ENCODE measurements around the gene PLCH2.
"Not testable (repeated sequence)": the region's sequence is repeated elsewhere in the genome, so short reads cannot be mapped to it uniquely, and the experiment has no call there.

The PLCH2 gene

DNA sequence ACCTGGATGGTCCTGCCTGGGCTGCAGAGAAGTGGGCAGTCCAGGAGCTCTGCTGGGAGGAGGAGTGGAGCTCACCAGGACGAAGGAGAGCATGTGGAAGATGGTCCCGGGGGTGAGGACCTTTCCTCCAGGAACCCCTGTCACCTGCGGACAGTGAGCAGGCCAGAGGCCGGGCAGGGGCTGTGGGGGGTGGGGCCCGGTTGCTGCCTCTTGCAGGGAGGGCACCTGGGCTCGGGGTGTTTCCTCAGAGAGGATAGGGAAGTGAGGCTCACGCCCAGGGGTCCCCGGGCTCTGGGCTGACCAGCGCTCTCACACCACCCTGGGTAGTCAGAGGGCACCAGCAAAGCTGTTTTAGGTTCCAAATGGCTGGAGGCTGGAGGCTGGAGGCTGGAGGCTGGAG, 41.0 kb upstream of the PLCH2 start:
- Mint-ChIP-seq H3K9me3 (peaks cover 1% of the 10 kb centered on the region), H3K4me1 (ENCODE audit: low read depth) (no peaks in the 10 kb centered on the region), H3K27me3 (peaks cover 8% of the 10 kb centered on the region), H3K36me3 (ENCODE audit: low read depth) (no peaks in the 10 kb centered on the region), H3K27ac (no peak overlapping the region), H3K4me3 (no peak overlapping the region)
- intact Hi-C loops (cut with micrococcal nuclease) = no loop called here

- H3K4me3 Mint-ChIP-seq = no peak overlapping the region
- no peaks in the 10 kb centered on the region for H3K9me3 Mint-ChIP-seq
- H3K27ac Mint-ChIP-seq = no peak overlapping the region
- intact Hi-C loops (cut with micrococcal nuclease) = no loop called here
- H3K36me3 Mint-ChIP-seq (ENCODE audit: low read depth) = no peaks in the 10 kb centered on the region
- no peaks in the 10 kb centered on the region for H3K4me1 Mint-ChIP-seq (ENCODE audit: low read depth)
- peaks cover 8% of the 10 kb centered on the region for H3K27me3 Mint-ChIP-seq
Measured at GRCh38 chr1:2435746-2436355, 40.2 kb upstream of the PLCH2 start.

DNA sequence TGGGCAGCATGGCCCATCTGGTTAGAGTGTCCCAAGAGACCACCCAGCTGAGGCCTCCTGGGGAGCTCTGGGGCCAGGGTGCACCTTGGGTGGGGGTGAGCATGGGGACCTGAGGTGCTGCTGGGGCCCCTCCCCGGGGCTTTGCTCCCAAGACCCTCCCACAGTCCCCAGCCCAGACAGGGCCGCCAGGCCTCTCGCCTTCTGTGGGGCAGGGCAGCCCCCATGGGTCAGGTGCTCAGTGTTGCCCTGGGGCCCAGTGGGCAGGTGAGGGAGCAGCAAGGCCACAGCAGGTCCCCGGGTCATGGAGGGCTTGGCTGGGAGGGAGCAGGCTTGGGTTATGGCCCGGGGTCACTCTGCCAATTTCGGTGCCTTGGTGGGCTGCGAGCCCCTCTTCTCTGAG, 39.2 kb upstream of the PLCH2 start:
- Mint-ChIP-seq H3K27me3 (peaks cover 8% of the 10 kb centered on the region), H3K4me1 (ENCODE audit: low read depth) (no peaks in the 10 kb centered on the region), H3K4me3 (no peak overlapping the region), H3K9me3 (no peaks in the 10 kb centered on the region), H3K27ac (no peak overlapping the region), H3K36me3 (ENCODE audit: low read depth) (no peaks in the 10 kb centered on the region)
- intact Hi-C loops (cut with micrococcal nuclease) = no loop called here

- no peaks in the 10 kb centered on the region for H3K9me3 Mint-ChIP-seq
- intact Hi-C loops (cut with micrococcal nuclease) = no loop called here
Measured at GRCh38 chr1:2437617-2438016, 38.5 kb upstream of the PLCH2 start.

DNA sequence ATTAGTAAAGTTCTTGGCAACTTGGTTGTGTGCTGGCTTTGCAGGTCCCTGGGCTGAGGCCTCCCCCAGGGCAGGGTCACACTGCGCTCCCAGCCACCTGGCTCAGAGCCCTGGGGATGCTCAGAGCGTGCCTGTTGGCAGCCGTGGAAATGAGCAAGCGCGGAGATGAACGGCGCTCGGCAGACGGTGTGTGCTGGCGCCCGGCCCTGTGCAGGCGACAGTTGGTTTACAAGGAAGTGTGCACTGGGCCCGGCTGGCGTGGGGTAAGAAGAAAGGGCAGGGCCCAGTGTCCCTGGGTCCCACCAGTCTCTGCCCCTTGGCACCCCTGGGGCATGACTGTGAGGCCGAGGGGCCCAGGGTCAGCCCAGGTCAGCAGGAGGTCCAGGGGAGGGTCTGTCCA, 38.1 kb upstream of the PLCH2 start:
- Mint-ChIP-seq H3K36me3 (ENCODE audit: low read depth) (no peaks in the 10 kb centered on the region), H3K27ac (no peak overlapping the region), H3K4me3 (no peak overlapping the region), H3K4me1 (ENCODE audit: low read depth) (no peaks in the 10 kb centered on the region), H3K27me3 (peaks cover 19% of the 10 kb centered on the region), H3K9me3 (no peaks in the 10 kb centered on the region)
- intact Hi-C loops (cut with micrococcal nuclease) = no loop called here

More at GRCh38 chr1:2437617-2438016, 38.5 kb upstream of the PLCH2 start:
- Mint-ChIP-seq H3K4me3 (no peak overlapping the region), H3K27ac (no peak overlapping the region), H3K27me3 (peaks cover 14% of the 10 kb centered on the region), H3K36me3 (ENCODE audit: low read depth) (no peaks in the 10 kb centered on the region), H3K4me1 (ENCODE audit: low read depth) (no peaks in the 10 kb centered on the region)

GRCh38 chr1:2438641-2439040, 37.4 kb upstream of the PLCH2 start:
- Mint-ChIP-seq H3K4me1 (ENCODE audit: low read depth) (no peaks in the 10 kb centered on the region), H3K36me3 (ENCODE audit: low read depth) (no peaks in the 10 kb centered on the region), H3K4me3 (no peak overlapping the region), H3K27ac (no peak overlapping the region), H3K9me3 (no peaks in the 10 kb centered on the region), H3K27me3 (peaks cover 21% of the 10 kb centered on the region)
- intact Hi-C loops (cut with micrococcal nuclease) = no loop called here

- Mint-ChIP-seq H3K36me3 (ENCODE audit: low read depth) (no peaks in the 10 kb centered on the region), H3K27me3 (peaks cover 26% of the 10 kb centered on the region), H3K27ac (no peak overlapping the region), H3K9me3 (no peaks in the 10 kb centered on the region), H3K4me3 (no peak overlapping the region), H3K4me1 (ENCODE audit: low read depth) (no peaks in the 10 kb centered on the region)
- intact Hi-C loops (cut with micrococcal nuclease) = no loop called here
Measured at GRCh38 chr1:2439369-2439768, 36.7 kb upstream of the PLCH2 start.

GRCh38 chr1:2440346-2440745, 35.7 kb upstream of the PLCH2 start:
- intact Hi-C loops (cut with micrococcal nuclease); H3K27ac Mint-ChIP-seq; H3K36me3 Mint-ChIP-seq (ENCODE audit: low read depth); H3K4me3 Mint-ChIP-seq; H3K9me3 Mint-ChIP-seq; H3K4me1 Mint-ChIP-seq (ENCODE audit: low read depth): not testable (repeated sequence)
- H3K27me3 Mint-ChIP-seq = peaks cover 30% of the 10 kb centered on the region

DNA sequence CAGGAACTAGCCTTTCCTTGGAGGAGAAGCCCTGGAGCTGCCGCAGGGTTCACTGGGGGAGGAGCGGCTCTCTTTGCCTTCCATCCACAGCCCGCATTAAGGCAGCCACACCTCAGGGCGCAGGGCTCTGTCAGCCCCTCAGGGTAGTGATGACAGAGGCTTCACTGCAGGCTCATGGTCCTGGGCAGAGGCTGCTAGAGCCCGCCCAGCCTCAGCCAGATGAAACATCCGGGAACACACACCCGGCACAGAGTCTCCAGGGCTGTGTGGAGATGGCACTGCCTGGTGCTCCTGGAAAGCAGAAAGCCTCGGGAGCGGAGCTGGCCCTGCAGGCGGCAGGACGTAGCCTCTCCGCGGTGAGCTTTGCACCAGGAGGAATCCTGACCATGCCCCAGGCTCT, 34.3 kb upstream of the PLCH2 start:
- Mint-ChIP-seq H3K27me3 (peaks cover 31% of the 10 kb centered on the region), H3K4me1 (ENCODE audit: low read depth) (no peaks in the 10 kb centered on the region), H3K27ac (no peak overlapping the region), H3K9me3 (no peaks in the 10 kb centered on the region), H3K36me3 (ENCODE audit: low read depth) (no peaks in the 10 kb centered on the region), H3K4me3 (no peak overlapping the region)
- intact Hi-C loops (cut with micrococcal nuclease) = no loop called here

GRCh38 chr1:2442661-2443060, 33.4 kb upstream of the PLCH2 start:
- H3K27ac Mint-ChIP-seq = no peak overlapping the region
- H3K9me3 Mint-ChIP-seq = no peaks in the 10 kb centered on the region
- H3K36me3 Mint-ChIP-seq (ENCODE audit: low read depth) = no peaks in the 10 kb centered on the region
- H3K4me3 Mint-ChIP-seq = no peak overlapping the region
- H3K27me3 Mint-ChIP-seq = peaks cover 39% of the 10 kb centered on the region
- intact Hi-C loops (cut with micrococcal nuclease) = no loop called here
- no peaks in the 10 kb centered on the region for H3K4me1 Mint-ChIP-seq (ENCODE audit: low read depth)

DNA sequence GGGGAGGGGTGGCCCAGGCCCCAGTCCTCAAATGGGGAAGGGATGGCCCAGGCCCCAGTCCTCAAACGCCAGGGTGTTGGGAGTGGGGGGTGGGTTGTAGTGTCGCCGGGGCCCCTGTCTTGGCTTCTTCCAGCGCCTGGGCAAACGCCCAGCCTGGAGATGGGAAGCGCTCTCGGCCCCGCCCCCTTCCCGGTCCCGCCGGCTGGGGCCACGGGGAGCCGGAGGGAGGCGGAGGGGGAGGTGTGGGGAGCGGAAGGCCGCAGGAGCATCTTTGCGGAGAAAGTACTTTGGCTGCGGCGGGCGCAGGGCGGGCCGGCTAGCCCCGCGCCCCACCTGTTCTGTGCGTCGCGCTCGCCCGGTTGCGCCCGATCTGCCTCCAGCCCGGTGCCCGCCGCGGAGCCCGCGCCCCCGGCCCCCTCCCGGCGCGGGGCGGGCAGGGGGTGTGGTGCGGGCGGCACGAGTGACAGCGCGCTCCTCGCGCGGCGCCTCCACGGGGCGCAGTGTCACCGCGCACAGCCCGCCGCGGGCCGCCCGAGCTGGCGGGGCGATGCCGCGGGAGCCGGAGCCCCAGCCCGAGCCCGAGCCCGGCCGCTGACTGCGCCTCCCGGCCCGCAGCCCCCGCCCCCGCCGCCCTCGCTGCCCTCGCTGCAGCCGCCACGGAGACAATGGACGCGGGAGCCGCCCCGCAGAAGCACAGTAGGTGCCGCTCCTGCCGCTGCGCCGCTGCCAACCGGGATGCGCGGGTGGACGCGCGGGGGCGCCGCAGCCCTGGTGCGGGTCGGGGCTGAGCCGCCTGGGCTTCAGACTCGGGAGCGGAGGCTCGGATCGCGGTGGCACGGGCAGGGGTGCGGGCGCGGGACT, 32.6 kb upstream of the PLCH2 start:
- no peaks in the 10 kb centered on the region for H3K9me3 Mint-ChIP-seq
- intact Hi-C loops (cut with micrococcal nuclease) = no loop called here
- no peak overlapping the region for H3K4me3 Mint-ChIP-seq
- no peaks in the 10 kb centered on the region for H3K4me1 Mint-ChIP-seq (ENCODE audit: low read depth)
- H3K36me3 Mint-ChIP-seq (ENCODE audit: low read depth) = no peaks in the 10 kb centered on the region
- H3K27ac Mint-ChIP-seq = no peak overlapping the region
- H3K27me3 Mint-ChIP-seq = peaks cover 44% of the 10 kb centered on the region

DNA sequence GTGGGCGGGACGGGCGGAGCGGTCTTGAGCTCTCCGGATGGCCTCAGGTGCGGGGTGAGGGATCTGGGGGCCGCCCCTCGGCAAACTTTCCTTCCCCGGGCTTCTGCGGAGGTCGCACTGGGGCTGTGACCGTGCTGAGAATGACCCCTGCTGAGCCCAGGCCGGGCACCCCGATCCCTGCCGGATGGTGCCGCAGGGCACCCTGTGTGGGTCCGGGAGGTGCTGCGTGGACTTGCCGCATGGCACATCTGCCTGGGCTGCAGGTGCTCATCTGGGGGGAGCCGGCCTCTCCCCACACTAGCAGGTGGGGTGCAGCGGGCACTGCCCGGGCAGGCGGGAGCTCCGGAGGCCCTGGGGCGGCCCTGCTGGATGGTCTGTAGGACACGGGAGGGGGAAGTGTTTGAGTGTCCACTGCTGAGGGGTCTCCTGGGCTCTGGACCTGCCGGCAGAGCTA, 31.9 kb upstream of the PLCH2 start:
- Mint-ChIP-seq H3K27me3 (peaks cover 44% of the 10 kb centered on the region), H3K36me3 (ENCODE audit: low read depth) (no peaks in the 10 kb centered on the region), H3K4me1 (ENCODE audit: low read depth) (no peaks in the 10 kb centered on the region)

GRCh38 chr1:2445162-2445822, 30.8 kb upstream of the PLCH2 start:
- intact Hi-C loops (cut with micrococcal nuclease) = no loop called here
- no peaks in the 10 kb centered on the region for H3K4me1 Mint-ChIP-seq (ENCODE audit: low read depth)
- H3K27ac Mint-ChIP-seq = no peak overlapping the region
- no peaks in the 10 kb centered on the region for H3K9me3 Mint-ChIP-seq
- H3K27me3 Mint-ChIP-seq = peaks cover 44% of the 10 kb centered on the region
- no peaks in the 10 kb centered on the region for H3K36me3 Mint-ChIP-seq (ENCODE audit: low read depth)
- H3K4me3 Mint-ChIP-seq = no peak overlapping the region

More for the DNA sequence above, 31.9 kb upstream of the PLCH2 start:
- Mint-ChIP-seq H3K4me3 (no peak overlapping the region), H3K27ac (no peak overlapping the region), H3K9me3 (no peaks in the 10 kb centered on the region)
- intact Hi-C loops (cut with micrococcal nuclease) = no loop called here

GRCh38 chr1:2445823-2446215, 30.3 kb upstream of the PLCH2 start:
- H3K36me3 Mint-ChIP-seq (ENCODE audit: low read depth) = no peaks in the 10 kb centered on the region

More at GRCh38 chr1:2445823-2446215, 30.3 kb upstream of the PLCH2 start:
- Mint-ChIP-seq H3K27me3 (peaks cover 44% of the 10 kb centered on the region), H3K4me1 (ENCODE audit: low read depth) (no peaks in the 10 kb centered on the region), H3K9me3 (no peaks in the 10 kb centered on the region), H3K27ac (no peak overlapping the region), H3K4me3 (no peak overlapping the region)
- intact Hi-C loops (cut with micrococcal nuclease) = no loop called here

Measured in dendritic cell treated with granulocyte-macrophage colony-stimulating factor and Interleukin-4, amounts not matched to agents 40 ng/mL and 50 ng/mL, for 4 days (primary cell).